ENCODE measurements around the gene HAPLN1.

HAPLN1 gene

DNA sequence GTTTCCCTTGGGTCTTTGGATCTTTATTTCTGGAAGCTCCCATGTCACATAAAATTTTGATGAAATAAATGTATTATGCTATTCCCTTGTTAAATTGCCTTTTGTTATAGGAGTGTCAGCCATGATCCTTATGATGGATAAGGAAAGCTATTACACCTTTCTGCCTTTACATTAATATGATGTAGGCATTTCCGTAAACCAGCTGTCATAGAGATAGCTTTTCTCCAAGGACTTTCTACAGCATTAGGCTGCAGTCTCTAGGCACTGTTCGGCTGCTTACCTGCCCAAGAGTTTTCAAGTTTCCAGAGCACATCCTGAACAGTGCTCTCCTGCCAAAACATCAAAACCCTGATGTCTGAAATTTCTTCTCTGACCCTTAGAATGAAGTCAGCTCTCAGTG is 87.4 kb downstream of the HAPLN1 start (continued):
- TF ChIP-seq, protein P1, sequence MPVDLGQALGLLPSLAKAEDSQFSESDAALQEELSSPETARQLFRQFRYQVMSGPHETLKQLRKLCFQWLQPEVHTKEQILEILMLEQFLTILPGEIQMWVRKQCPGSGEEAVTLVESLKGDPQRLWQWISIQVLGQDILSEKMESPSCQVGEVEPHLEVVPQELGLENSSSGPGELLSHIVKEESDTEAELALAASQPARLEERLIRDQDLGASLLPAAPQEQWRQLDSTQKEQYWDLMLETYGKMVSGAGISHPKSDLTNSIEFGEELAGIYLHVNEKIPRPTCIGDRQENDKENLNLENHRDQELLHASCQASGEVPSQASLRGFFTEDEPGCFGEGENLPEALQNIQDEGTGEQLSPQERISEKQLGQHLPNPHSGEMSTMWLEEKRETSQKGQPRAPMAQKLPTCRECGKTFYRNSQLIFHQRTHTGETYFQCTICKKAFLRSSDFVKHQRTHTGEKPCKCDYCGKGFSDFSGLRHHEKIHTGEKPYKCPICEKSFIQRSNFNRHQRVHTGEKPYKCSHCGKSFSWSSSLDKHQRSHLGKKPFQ (tag by site-specific recombination; IDR thresholded peaks at IDR 0.05) = no peak
- TF ChIP-seq, protein P2, sequence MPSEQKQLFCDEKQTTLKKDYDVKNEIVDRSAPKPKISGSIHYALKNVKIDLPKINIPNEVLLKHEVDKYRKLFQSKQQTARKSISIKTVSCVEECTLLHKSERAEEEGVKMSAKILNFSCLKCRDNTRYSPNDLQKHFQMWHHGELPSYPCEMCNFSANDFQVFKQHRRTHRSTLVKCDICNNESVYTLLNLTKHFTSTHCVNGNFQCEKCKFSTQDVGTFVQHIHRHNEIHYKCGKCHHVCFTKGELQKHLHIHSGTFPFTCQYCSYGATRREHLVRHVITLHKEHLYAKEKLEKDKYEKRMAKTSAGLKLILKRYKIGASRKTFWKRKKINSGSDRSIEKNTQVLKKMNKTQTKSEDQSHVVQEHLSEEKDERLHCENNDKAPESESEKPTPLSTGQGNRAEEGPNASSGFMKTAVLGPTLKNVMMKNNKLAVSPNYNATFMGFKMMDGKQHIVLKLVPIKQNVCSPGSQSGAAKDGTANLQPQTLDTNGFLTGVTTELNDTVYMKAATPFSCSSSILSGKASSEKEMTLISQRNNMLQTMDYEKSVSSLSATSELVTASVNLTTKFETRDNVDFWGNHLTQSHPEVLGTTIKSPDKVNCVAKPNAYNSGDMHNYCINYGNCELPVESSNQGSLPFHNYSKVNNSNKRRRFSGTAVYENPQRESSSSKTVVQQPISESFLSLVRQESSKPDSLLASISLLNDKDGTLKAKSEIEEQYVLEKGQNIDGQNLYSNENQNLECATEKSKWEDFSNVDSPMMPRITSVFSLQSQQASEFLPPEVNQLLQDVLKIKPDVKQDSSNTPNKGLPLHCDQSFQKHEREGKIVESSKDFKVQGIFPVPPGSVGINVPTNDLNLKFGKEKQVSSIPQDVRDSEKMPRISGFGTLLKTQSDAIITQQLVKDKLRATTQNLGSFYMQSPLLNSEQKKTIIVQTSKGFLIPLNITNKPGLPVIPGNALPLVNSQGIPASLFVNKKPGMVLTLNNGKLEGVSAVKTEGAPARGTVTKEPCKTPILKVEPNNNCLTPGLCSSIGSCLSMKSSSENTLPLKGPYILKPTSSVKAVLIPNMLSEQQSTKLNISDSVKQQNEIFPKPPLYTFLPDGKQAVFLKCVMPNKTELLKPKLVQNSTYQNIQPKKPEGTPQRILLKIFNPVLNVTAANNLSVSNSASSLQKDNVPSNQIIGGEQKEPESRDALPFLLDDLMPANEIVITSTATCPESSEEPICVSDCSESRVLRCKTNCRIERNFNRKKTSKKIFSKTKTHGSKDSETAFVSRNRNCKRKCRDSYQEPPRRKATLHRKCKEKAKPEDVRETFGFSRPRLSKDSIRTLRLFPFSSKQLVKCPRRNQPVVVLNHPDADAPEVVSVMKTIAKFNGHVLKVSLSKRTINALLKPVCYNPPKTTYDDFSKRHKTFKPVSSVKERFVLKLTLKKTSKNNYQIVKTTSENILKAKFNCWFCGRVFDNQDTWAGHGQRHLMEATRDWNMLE (tag by site-specific recombination; conservative IDR thresholded peaks at IDR 0.05; ENCODE audit: low read depth) = no peak

DNA sequence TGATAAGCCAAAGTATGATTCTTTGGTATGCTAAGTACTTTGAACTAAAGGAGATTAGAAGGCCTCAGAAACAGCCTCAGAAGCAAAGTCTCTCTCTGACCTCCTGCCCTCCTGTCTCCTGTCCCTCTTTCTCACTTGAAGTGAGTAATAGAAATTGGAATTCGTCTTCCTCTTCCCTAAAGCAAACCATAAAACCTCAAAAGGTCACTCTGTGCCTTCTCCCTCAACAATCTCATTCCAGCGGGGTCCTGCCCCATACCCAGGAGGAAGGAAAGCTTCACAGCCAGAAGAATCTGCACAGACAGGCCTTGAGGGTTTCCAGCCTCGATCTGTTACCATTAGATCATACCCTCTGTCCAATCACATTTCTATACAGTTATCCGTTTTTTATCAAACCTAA is 87.8 kb downstream of the HAPLN1 start:
- no peaks in the 10 kb centered on the region for H3K36me3 ChIP-seq (ENCODE audit: control insufficient read depth in 2 of 2, insufficient read depth in 1 of 2, low read length in 2 of 2)
- CTCF ChIA-PET = no interaction called here
- H3K9me3 ChIP-seq (ENCODE audit: control insufficient read depth, insufficient read depth, low read depth, low read length) = no peaks in the 10 kb centered on the region; the same call in 1 of the 2 replicates
- H3K4me3 ChIP-seq (ENCODE audit: low read depth, low read length) = no peak overlapping the region
- H3K4me1 ChIP-seq (ENCODE audit: control insufficient read depth, insufficient read depth, low read length) = no peaks in the 10 kb centered on the region
- POLR2A ChIA-PET = no interaction called here
- TF ChIP-seq, protein P3, sequence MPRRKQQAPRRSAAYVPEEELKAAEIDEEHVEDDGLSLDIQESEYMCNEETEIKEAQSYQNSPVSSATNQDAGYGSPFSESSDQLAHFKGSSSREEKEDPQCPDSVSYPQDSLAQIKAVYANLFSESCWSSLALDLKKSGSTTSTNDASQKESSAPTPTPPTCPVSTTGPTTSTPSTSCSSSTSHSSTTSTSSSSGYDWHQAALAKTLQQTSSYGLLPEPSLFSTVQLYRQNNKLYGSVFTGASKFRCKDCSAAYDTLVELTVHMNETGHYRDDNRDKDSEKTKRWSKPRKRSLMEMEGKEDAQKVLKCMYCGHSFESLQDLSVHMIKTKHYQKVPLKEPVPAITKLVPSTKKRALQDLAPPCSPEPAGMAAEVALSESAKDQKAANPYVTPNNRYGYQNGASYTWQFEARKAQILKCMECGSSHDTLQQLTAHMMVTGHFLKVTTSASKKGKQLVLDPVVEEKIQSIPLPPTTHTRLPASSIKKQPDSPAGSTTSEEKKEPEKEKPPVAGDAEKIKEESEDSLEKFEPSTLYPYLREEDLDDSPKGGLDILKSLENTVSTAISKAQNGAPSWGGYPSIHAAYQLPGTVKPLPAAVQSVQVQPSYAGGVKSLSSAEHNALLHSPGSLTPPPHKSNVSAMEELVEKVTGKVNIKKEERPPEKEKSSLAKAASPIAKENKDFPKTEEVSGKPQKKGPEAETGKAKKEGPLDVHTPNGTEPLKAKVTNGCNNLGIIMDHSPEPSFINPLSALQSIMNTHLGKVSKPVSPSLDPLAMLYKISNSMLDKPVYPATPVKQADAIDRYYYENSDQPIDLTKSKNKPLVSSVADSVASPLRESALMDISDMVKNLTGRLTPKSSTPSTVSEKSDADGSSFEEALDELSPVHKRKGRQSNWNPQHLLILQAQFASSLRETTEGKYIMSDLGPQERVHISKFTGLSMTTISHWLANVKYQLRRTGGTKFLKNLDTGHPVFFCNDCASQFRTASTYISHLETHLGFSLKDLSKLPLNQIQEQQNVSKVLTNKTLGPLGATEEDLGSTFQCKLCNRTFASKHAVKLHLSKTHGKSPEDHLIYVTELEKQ (tag by site-specific recombination; IDR thresholded peaks at IDR 0.05; ENCODE audit: borderline replicate concordance) = no peak
- TF ChIP-seq ZNF114 (tag by site-specific recombination; IDR thresholded peaks at IDR 0.05) (no peak), ZNF658 (tag by site-specific recombination; IDR thresholded peaks at IDR 0.05) (no peak)
- TF ChIP-seq, protein P4, sequence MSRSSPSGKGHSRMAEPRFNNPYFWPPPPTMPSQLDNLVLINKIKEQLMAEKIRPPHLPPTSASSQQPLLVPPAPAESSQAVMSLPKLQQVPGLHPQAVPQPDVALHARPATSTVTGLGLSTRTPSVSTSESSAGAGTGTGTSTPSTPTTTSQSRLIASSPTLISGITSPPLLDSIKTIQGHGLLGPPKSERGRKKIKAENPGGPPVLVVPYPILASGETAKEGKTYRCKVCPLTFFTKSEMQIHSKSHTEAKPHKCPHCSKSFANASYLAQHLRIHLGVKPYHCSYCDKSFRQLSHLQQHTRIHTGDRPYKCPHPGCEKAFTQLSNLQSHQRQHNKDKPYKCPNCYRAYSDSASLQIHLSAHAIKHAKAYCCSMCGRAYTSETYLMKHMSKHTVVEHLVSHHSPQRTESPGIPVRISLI (tag by site-specific recombination; IDR thresholded peaks at IDR 0.05) = no peak
- TF ChIP-seq, protein P5, sequence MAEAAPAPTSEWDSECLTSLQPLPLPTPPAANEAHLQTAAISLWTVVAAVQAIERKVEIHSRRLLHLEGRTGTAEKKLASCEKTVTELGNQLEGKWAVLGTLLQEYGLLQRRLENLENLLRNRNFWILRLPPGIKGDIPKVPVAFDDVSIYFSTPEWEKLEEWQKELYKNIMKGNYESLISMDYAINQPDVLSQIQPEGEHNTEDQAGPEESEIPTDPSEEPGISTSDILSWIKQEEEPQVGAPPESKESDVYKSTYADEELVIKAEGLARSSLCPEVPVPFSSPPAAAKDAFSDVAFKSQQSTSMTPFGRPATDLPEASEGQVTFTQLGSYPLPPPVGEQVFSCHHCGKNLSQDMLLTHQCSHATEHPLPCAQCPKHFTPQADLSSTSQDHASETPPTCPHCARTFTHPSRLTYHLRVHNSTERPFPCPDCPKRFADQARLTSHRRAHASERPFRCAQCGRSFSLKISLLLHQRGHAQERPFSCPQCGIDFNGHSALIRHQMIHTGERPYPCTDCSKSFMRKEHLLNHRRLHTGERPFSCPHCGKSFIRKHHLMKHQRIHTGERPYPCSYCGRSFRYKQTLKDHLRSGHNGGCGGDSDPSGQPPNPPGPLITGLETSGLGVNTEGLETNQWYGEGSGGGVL (tag by site-specific recombination; IDR thresholded peaks at IDR 0.05) = no peak
- H3K27ac ChIP-seq (ENCODE audit: extremely low read depth, low read depth, low read length) = no peak overlapping the region

DNA sequence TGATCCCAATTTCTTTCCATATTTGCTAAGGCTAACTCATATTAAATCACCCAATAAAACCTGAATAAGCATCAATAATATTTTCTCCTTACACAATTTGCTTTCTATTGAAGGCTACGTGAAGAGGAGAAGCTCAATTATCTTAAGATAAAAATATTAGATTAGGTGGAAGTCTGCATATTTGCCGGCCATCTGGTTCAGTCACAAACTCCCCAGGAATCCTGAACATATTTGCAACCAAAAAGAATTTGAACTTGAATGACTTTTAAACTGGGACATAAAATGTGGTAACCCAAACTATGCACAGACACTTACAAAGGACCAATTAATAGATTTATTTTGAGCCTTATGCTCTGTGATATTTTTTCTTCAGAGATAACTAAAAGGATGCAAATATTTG is 92.3 kb downstream of the HAPLN1 start:
- TF ChIP-seq ZNF48 (tag by site-specific recombination; IDR thresholded peaks at IDR 0.05) = no peak
- TF ChIP-seq KLF16 (tag by site-specific recombination; IDR thresholded peaks at IDR 0.05) = no peak
- no peak for TF ChIP-seq ZNF248 (tag by site-specific recombination; IDR thresholded peaks at IDR 0.05)
- no peak for TF ChIP-seq KLF1 (tag by site-specific recombination; IDR thresholded peaks at IDR 0.05)
- TF ChIP-seq HOXD13 (CRISPR knock-in tag; IDR thresholded peaks at IDR 0.05; ENCODE audit: borderline replicate concordance) = no peak
- TF ChIP-seq ZNF776 (tag by site-specific recombination; IDR thresholded peaks at IDR 0.05; ENCODE audit: borderline replicate concordance) = no peak
- TF ChIP-seq ZNF221 (tag by site-specific recombination; IDR thresholded peaks at IDR 0.05; ENCODE audit: borderline replicate concordance) = no peak
- no peak for TF ChIP-seq ZNF677 (tag by site-specific recombination; IDR thresholded peaks at IDR 0.05)
- TF ChIP-seq ZSCAN30 (tag by site-specific recombination; IDR thresholded peaks at IDR 0.05) = no peak
- TF ChIP-seq ZNF747 (tag by site-specific recombination; IDR thresholded peaks at IDR 0.05) = no peak
- no peak for TF ChIP-seq ZNF223 (tag by site-specific recombination; IDR thresholded peaks at IDR 0.05)
- TF ChIP-seq ZNF292 (tag by site-specific recombination; IDR thresholded peaks at IDR 0.05; ENCODE audit: borderline replicate concordance, low read depth) = no peak
- CTCF ChIA-PET = no interaction called here
- Histone ChIP-seq H3K4me1 (ENCODE audit: control insufficient read depth, insufficient read depth, low read length) (no peaks in the 10 kb centered on the region), H3K9me3 (ENCODE audit: control insufficient read depth, insufficient read depth, low read depth, low read length) (no peaks in the 10 kb centered on the region; the same call in 1 of the 2 replicates), H3K27ac (ENCODE audit: extremely low read depth, low read depth, low read length) (no peak overlapping the region), H3K4me3 (ENCODE audit: low read depth, low read length) (no peak overlapping the region), H3K36me3 (ENCODE audit: control insufficient read depth in 2 of 2, insufficient read depth in 1 of 2, low read length in 2 of 2) (no peaks in the 10 kb centered on the region)
- POLR2A ChIA-PET = no interaction called here

Measured in HEK293 (cell line).